Measurements from ENCODE around the gene ZSWIM5. TPM values are rescaled to one million over a fixed set of nuclear protein-coding genes. Genes with fewer than 3 reads are reported as not detected.
"Not testable (repeated sequence)": the region's sequence is repeated elsewhere in the genome, so short reads cannot be mapped to it uniquely, and the experiment has no call there.

Gene ZSWIM5
- total RNA-seq, 2 experiments from 2014 or later: 0.15 to 0.26 TPM

- DNase-seq; H3K9me3 Mint-ChIP-seq; H3K27me3 Mint-ChIP-seq (ENCODE audit: low read depth); H3K36me3 Mint-ChIP-seq (ENCODE audit: low read depth); H3K4me3 Mint-ChIP-seq; H3K4me1 Mint-ChIP-seq (ENCODE audit: low read depth); H3K27ac Mint-ChIP-seq; intact Hi-C loops (cut with micrococcal nuclease); CTCF ChIA-PET: not testable (repeated sequence)
These were observed 17.3 kb upstream of the ZSWIM5 start for GRCh38 chr1:45223710-45224109.

DNA sequence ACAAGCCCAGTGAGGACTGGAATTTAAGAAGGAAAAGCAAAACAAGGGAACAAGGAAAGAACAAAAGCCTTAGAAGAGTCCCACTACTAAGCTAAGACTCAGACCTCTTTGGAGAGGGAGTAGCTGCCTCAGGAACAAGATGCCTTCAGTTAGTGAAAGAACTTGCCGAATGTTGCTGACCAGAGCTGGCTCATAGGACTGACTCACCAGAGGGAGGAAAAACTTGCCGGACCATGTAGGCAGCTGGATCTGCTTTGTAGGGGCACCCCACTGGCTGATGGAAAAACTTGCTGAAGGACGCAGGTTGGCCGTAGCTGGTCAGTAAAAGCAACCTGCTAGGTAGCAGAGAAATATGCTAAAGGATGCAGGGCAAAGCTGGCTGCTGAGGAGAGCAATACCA is 15.3 kb upstream of the ZSWIM5 start:
- no peaks in the 10 kb centered on the region for H3K36me3 Mint-ChIP-seq (ENCODE audit: low read depth)
- intact Hi-C loops (cut with micrococcal nuclease): no loop called here
- no peaks in the 10 kb centered on the region for H3K27me3 Mint-ChIP-seq (ENCODE audit: low read depth)
- DNase-seq: no peak
- H3K4me1 Mint-ChIP-seq (ENCODE audit: low read depth): no peaks in the 10 kb centered on the region
- H3K27ac Mint-ChIP-seq: no peak overlapping the region
- H3K9me3 Mint-ChIP-seq: no peaks in the 10 kb centered on the region
- H3K4me3 Mint-ChIP-seq: no peak overlapping the region
- CTCF ChIA-PET: no interaction called here

GRCh38 chr1:45216861-45217260 is 10.5 kb upstream of the ZSWIM5 start:
- DNase-seq: no peak
- H3K27me3 Mint-ChIP-seq (ENCODE audit: low read depth): no peaks in the 10 kb centered on the region
- no peaks in the 10 kb centered on the region for H3K36me3 Mint-ChIP-seq (ENCODE audit: low read depth)
- H3K4me1 Mint-ChIP-seq (ENCODE audit: low read depth): no peaks in the 10 kb centered on the region
- H3K27ac Mint-ChIP-seq: no peak overlapping the region
- intact Hi-C loops (cut with micrococcal nuclease): no loop called here
- no peak overlapping the region for H3K4me3 Mint-ChIP-seq
- no peaks in the 10 kb centered on the region for H3K9me3 Mint-ChIP-seq
- CTCF ChIA-PET: no interaction called here

DNA sequence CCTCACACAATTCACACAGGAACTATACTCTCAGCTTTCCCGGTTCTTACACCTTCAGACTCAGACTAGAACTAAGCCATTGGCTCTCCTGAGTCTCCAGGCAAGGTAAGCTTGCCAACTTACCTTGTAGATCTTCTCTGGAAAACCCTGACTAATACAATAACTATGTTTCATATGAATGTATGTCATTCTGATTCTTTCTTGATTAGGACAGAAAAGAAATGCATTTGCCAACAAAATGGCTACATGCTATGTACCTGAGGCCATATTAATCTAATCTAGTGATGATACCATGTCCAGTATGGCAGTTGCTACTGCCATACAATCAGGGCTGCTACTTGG is 9.8 kb upstream of the ZSWIM5 start:
- H3K9me3 Mint-ChIP-seq: no peaks in the 10 kb centered on the region
- no peak overlapping the region for H3K27ac Mint-ChIP-seq
- no peaks in the 10 kb centered on the region for H3K4me1 Mint-ChIP-seq (ENCODE audit: low read depth)
- H3K27me3 Mint-ChIP-seq (ENCODE audit: low read depth): no peaks in the 10 kb centered on the region
- CTCF ChIA-PET: no interaction called here
- no peak for DNase-seq
- H3K36me3 Mint-ChIP-seq (ENCODE audit: low read depth): no peaks in the 10 kb centered on the region
- no peak overlapping the region for H3K4me3 Mint-ChIP-seq
- intact Hi-C loops (cut with micrococcal nuclease): no loop called here

DNA sequence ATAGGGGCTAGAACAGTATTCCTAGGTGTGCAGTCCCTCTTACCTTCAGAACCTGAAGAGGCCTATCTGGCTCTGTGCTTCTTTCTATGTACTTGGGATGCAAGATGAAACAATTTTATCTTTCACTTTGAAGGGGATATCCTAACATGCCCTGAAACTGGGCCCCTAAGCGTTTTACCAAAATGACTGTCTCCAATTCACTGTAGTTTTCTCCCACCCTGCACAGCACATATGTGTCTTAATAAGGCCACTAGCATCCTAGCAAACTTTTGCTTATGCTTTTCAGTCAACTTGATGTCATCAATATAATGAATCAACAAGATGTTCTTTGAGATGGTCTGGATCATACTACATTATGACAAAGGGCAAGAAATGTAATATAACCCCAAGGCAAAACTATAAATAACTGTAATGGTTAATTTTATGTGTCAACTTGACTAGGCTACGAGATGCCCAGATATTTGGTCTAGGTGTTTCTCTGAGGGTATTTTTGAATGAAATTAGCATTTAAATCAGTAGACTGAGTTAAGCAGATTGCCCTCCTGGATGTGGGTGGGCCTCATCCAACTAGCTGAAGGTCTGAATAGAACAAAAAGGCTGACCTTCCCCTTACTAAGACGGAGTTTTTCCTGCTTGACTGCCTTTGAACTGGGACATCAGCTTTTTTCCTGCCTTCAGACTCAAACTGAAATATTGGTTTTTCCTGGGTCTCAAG is 9.2 kb upstream of the ZSWIM5 start:
- intact Hi-C loops (cut with micrococcal nuclease): no loop called here
- CTCF ChIA-PET: interaction anchor here (1.0 kb wide), 1 partner anchor 46 kb away, joined by 6 read pairs; no protein-coding TSS in a partner anchor
- no peak overlapping the region for H3K4me3 Mint-ChIP-seq
- DNase-seq: no peak
- no peaks in the 10 kb centered on the region for H3K36me3 Mint-ChIP-seq (ENCODE audit: low read depth)
- no peak overlapping the region for H3K27ac Mint-ChIP-seq
- H3K9me3 Mint-ChIP-seq: no peaks in the 10 kb centered on the region
- H3K27me3 Mint-ChIP-seq (ENCODE audit: low read depth): no peaks in the 10 kb centered on the region
- H3K4me1 Mint-ChIP-seq (ENCODE audit: low read depth): no peaks in the 10 kb centered on the region

GRCh38 chr1:45213892-45214291 is 7.5 kb upstream of the ZSWIM5 start:
- Mint-ChIP-seq H3K36me3 (ENCODE audit: low read depth) (no peaks in the 10 kb centered on the region), H3K9me3 (no peaks in the 10 kb centered on the region), H3K27ac (no peak overlapping the region), H3K4me3 (no peak overlapping the region), H3K27me3 (ENCODE audit: low read depth) (no peaks in the 10 kb centered on the region), H3K4me1 (ENCODE audit: low read depth) (no peaks in the 10 kb centered on the region)
- DNase-seq: no peak
- CTCF ChIA-PET: interaction anchor here (0.7 kb wide), 1 partner anchor 417 kb away, joined by 6 read pairs; no protein-coding TSS in a partner anchor
- intact Hi-C loops (cut with micrococcal nuclease): no loop called here

GRCh38 chr1:45211076-45211475 is 4.7 kb upstream of the ZSWIM5 start:
- no peak for DNase-seq
- no peak overlapping the region for H3K27ac Mint-ChIP-seq
- no peaks in the 10 kb centered on the region for H3K9me3 Mint-ChIP-seq
- H3K4me3 Mint-ChIP-seq: no peak overlapping the region
- H3K36me3 Mint-ChIP-seq (ENCODE audit: low read depth): peaks cover 2% of the 10 kb centered on the region
- peaks cover 9% of the 10 kb centered on the region for H3K4me1 Mint-ChIP-seq (ENCODE audit: low read depth)
- intact Hi-C loops (cut with micrococcal nuclease): no loop called here
- H3K27me3 Mint-ChIP-seq (ENCODE audit: low read depth): no peaks in the 10 kb centered on the region
- CTCF ChIA-PET: no interaction called here

DNA sequence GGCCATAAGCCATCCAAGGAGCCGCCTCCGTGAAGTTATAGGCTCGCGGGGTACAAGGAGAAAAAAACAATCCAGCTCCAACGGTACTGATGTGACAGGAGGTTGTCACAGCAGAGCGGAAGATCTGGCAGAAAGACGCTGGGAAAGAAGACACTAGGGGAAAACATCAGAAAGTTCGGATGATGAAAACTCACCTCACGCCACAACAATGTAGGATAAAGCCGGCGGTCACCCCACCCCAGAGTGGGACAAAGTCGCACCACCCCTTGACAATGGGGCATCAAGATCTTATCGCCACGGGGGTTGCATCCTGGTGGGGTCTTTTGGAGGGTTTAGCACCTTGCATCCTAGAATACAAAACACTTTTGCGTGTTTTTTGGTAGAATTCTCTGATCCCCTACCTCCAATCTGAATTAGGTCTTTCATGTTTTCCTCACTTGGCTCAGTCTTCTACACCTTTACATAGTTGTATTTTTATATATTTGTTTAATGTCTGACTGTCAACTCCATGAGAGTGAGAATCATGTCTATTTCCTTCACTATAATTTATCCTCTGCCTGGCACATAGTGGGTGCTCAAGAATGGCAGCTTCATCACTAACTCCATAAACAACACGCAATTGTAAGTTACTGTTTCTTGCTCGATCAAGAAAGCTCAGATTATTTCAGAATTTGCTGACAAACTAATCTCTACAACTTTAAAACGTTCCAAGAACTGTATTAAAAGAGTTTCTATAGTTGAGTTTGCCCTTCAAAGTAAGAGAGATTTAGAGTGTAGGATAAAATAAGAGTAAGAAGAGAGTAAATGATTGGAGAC is 611 bp upstream of the ZSWIM5 start:
- Mint-ChIP-seq H3K27me3 (ENCODE audit: low read depth) (peaks cover 4% of the 10 kb centered on the region), H3K36me3 (ENCODE audit: low read depth) (peaks cover 2% of the 10 kb centered on the region), H3K9me3 (no peaks in the 10 kb centered on the region), H3K4me1 (ENCODE audit: low read depth) (peaks cover 33% of the 10 kb centered on the region), H3K27ac (peak overlapping the region; percentile 72), H3K4me3 (peak overlapping the region; percentile 90)
- CTCF ChIA-PET: interaction anchor here (1.1 to 1.5 kb wide), 3 partner anchors 93 to 193 kb away, joined by 3 to 4 read pairs (median 3); no protein-coding TSS in a partner anchor
- intact Hi-C loops (cut with micrococcal nuclease): loop anchor here (1.0 to 2.0 kb wide), 3 partner anchors 40 to 194 kb away; partner anchors contain the start of gene UROD
- DNase-seq: no peak

DNA sequence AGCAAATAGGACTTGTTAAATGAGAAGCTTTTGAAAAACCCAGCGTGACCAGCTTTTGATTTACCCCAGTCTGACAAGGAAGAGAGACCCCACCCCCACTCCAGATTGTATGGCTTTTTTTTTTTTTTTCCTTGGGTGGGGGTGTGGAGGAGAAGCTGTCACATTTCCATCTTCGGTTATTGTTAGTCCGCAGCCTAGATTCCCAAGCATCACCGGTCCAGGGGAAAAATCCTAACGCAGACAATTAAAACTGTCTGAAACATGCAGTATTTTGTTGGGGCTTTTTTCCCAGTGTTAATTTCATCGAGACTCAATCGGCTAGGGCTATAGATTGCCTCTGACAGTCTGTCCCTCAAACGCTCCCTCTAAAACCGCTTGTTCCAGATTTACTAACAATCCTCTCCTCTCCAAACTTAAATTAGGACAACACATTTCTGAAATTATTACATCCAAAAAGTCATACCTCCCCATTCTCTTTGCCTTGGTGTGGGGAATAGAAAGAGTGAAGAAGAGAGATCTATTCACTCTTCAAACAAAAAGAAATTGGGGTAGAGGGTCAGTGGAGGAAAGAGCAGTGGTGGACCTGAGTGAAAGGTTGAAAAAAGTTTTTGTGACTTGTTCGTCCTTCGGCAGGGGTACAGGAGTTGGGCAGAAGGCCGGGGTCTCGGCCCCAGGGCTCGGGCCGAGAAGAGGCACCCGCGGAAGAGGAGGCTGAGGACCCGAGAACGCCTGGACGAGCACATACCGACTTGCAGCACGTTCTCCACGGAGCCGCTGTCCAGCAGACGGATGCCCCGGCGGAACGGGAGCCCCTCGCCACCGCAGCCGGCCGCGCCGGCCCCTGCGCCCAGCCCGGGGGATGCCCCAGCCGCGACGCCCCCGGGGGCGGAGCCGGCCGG is 1.1 kb downstream of the ZSWIM5 start:
- intact Hi-C loops (cut with micrococcal nuclease): no loop called here
- CTCF ChIA-PET: interaction anchor here (0.6 to 0.8 kb wide), 2 partner anchors 191 kb away, joined by 3 read pairs; no protein-coding TSS in a partner anchor

DNA sequence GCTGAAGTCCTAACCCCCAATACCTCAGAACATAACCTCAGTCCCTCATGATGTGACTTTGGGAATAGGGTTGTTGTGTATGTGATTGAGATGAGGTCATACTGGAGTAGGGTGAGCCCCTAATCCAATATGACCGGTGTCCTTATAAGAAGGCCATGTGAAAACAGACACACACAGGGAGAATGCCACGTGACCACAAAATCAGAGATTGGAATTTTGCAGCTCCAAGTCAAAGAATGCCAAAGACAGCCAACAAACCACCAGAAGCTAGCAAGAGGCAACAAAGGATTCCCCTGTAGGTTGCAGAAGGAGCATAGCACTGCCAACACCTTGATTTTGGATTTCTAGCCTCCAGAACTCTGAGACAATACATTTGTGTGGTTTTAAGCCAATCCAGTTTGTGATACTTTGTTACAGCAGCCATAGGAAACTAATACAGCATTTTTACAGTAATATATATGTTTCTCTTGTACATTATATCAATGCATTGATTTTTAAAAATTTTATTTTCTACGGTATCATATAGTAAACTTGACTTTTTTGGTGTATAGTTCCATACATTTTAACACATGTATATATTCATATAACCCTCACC is 5.4 kb downstream of the ZSWIM5 start:
- Mint-ChIP-seq H3K27ac (no peak overlapping the region), H3K36me3 (ENCODE audit: low read depth) (no peaks in the 10 kb centered on the region), H3K4me3 (no peak overlapping the region), H3K27me3 (ENCODE audit: low read depth) (peaks cover 4% of the 10 kb centered on the region), H3K9me3 (no peaks in the 10 kb centered on the region), H3K4me1 (ENCODE audit: low read depth) (peaks cover 24% of the 10 kb centered on the region)
- CTCF ChIA-PET: no interaction called here
- intact Hi-C loops (cut with micrococcal nuclease): no loop called here
- no peak for DNase-seq

More for the DNA sequence above, 1.1 kb downstream of the ZSWIM5 start:
- no peaks in the 10 kb centered on the region for H3K9me3 Mint-ChIP-seq
- peaks cover 33% of the 10 kb centered on the region for H3K4me1 Mint-ChIP-seq (ENCODE audit: low read depth)
- H3K27ac Mint-ChIP-seq: peak overlapping the region; percentile 55
- peaks cover 4% of the 10 kb centered on the region for H3K27me3 Mint-ChIP-seq (ENCODE audit: low read depth)
- peak; percentile 19 for DNase-seq
- peak overlapping the region; percentile 85 for H3K4me3 Mint-ChIP-seq
- peaks cover 2% of the 10 kb centered on the region for H3K36me3 Mint-ChIP-seq (ENCODE audit: low read depth)

DNA sequence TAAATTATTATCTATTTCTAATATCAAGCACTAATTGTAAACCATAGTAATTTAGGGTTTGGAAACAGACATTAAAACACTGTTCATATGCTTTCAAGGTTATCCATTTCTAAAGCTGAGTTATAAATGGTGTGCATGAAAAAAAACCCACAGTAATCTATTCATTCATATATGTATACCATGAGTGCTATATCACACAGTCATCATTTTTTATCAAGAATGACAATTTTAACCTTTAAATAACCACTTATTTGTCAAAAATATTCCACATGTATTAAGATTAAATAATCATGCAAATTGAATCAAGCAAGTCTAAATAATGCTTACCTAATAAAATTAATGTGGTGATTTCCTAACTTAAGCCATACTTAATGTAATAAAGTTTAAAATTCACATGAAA is 6.0 kb downstream of the ZSWIM5 start:
- H3K36me3 Mint-ChIP-seq (ENCODE audit: low read depth): no peaks in the 10 kb centered on the region
- peaks cover 4% of the 10 kb centered on the region for H3K27me3 Mint-ChIP-seq (ENCODE audit: low read depth)
- H3K4me3 Mint-ChIP-seq: no peak overlapping the region
- DNase-seq: no peak
- intact Hi-C loops (cut with micrococcal nuclease): no loop called here
- no peaks in the 10 kb centered on the region for H3K9me3 Mint-ChIP-seq
- CTCF ChIA-PET: no interaction called here
- H3K4me1 Mint-ChIP-seq (ENCODE audit: low read depth): peaks cover 24% of the 10 kb centered on the region
- no peak overlapping the region for H3K27ac Mint-ChIP-seq

GRCh38 chr1:45198185-45198584 is 8.2 kb downstream of the ZSWIM5 start:
- no peak overlapping the region for H3K27ac Mint-ChIP-seq
- CTCF ChIA-PET: interaction anchor here (1.0 kb wide), 1 partner anchor 55 kb away, joined by 3 read pairs; no protein-coding TSS in a partner anchor
- no peak overlapping the region for H3K4me3 Mint-ChIP-seq
- H3K36me3 Mint-ChIP-seq (ENCODE audit: low read depth): no peaks in the 10 kb centered on the region
- no peaks in the 10 kb centered on the region for H3K9me3 Mint-ChIP-seq
- H3K27me3 Mint-ChIP-seq (ENCODE audit: low read depth): no peaks in the 10 kb centered on the region
- DNase-seq: no peak
- peaks cover 3% of the 10 kb centered on the region for H3K4me1 Mint-ChIP-seq (ENCODE audit: low read depth)
- intact Hi-C loops (cut with micrococcal nuclease): no loop called here
